Upper lobe of left lung (tissue), 4 donors: ENCODE results near the gene CHRDL1.

Experiments used
- POLR2A ChIP-seq, 4 donors: fragments of 450-650 bp; IDR thresholded peaks; one replicate each; pipeline ENCODE4 v1.5.1; 2016 to 2017; ENCODE audit warnings: antibody characterized with exemption in 4 of 4, mild to moderate bottlenecking in 2 of 4
- TF ChIP-seq, protein P1 (sequence below), 6 experiments: fragments of 450-650 bp in 4 of 6; fragments of 200-600 bp in 2 of 6; sonication (generic) in 2 of 6; IDR thresholded peaks; one replicate each; pipeline ENCODE4 v1.5.1; 2016 to 2019; ENCODE audit warnings: antibody characterized with exemption in 6 of 6

DNA sequence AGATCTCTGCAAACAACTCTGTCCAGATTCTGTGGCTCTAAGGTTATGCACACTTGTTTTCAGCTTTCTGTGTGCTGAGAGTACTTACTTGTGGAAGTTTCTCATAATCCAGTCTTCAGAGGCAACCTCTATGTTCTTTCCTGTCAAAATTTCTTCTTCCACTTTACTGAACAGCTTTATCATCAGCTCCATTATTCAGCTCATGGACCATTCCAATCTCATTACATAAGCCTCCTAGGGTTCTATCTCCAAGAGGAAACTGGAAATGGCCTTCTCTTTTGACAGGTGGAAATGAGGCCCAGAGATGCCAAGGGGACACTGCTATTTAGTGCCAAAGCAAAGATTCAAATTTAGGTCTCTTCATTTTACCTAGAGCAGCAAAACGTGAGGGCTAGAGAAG lies 61.3 kb downstream of the CHRDL1 start:
- TF ChIP-seq, protein P1, sequence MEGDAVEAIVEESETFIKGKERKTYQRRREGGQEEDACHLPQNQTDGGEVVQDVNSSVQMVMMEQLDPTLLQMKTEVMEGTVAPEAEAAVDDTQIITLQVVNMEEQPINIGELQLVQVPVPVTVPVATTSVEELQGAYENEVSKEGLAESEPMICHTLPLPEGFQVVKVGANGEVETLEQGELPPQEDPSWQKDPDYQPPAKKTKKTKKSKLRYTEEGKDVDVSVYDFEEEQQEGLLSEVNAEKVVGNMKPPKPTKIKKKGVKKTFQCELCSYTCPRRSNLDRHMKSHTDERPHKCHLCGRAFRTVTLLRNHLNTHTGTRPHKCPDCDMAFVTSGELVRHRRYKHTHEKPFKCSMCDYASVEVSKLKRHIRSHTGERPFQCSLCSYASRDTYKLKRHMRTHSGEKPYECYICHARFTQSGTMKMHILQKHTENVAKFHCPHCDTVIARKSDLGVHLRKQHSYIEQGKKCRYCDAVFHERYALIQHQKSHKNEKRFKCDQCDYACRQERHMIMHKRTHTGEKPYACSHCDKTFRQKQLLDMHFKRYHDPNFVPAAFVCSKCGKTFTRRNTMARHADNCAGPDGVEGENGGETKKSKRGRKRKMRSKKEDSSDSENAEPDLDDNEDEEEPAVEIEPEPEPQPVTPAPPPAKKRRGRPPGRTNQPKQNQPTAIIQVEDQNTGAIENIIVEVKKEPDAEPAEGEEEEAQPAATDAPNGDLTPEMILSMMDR (IDR thresholded peaks at IDR 0.05), result no peak
- no peak for TF ChIP-seq POLR2A (IDR thresholded peaks at IDR 0.05)
